Measurements from ENCODE around the gene ESD. TPM values are rescaled to one million over a fixed set of nuclear protein-coding genes. Genes with fewer than 3 reads are reported as not detected.

The ESD gene
- total and polyA plus RNA-seq, 2 of the 13 experiments (the other 11 are each of a cell fraction or from before 2014, with no cell fraction given): 118 to 147 TPM

DNA sequence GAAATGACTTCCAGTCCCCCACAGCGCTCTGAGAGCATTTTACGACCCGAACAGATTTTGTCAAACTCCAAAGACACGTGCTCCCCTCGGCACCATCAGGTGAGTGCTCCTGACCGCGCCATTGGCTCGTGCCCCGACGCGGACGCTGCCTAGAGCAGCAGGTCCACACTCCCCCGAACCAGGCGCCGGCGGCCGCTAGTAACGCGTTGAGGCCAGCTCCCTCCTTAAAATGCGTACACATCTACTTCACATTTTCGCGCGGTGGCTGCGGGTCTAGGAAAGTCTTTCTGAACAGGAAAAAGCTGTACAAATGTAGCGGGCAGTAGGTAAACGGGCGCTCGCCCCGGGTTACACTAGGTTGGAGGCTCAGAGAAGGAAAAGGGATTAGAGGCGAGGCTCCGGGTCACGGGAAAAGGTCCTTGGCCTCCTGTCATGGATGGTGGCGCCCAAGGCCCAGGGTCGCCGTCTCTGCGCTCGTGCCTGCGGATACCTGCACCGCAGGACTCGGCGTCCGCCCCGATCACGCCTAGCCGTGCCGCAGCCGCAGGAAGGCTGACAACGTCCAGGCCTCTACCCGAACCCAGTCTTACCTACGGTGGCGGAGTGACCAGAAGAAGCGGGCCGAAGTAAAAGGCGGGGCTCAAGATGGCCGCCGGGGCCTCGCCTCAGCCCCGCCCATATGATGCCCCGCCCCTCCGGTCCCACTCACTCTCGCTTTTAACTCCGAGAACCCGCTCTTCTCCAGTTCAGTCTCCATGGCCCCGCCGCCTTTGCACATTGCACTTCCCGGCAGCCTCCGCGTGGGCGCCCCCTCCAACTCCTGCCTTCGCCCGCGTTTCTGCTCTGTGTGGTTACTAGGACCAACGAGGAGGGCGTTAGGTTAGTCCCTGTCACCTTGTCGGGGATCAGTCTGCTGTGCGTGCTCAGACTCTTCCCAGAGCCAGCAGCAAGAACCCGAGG, at the start of gene ESD (continued):
- TF ChIP-seq ARID3A (IDR thresholded peaks at IDR 0.05; ENCODE audit: low read depth, low read length): no peak
- no peak for TF ChIP-seq MAFF (IDR thresholded peaks at IDR 0.05; ENCODE audit: low read depth, low read length)
- no peak for TF ChIP-seq GMEB2 (CRISPR knock-in tag; IDR thresholded peaks at IDR 0.05; ENCODE audit: low read depth)
- no peak for TF ChIP-seq RELA (CRISPR knock-in tag; IDR thresholded peaks at IDR 0.05)
- TF ChIP-seq, protein P1, sequence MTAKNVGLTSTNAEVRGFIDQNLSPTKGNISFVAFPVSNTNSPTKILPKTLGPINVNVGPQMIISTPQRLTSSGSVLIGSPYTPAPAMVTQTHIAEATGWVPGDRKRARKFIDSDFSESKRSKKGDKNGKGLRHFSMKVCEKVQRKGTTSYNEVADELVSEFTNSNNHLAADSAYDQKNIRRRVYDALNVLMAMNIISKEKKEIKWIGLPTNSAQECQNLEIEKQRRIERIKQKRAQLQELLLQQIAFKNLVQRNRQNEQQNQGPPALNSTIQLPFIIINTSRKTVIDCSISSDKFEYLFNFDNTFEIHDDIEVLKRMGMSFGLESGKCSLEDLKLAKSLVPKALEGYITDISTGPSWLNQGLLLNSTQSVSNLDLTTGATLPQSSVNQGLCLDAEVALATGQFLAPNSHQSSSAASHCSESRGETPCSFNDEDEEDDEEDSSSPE (CRISPR knock-in tag; IDR thresholded peaks at IDR 0.05): peak; percentile 80
- TF ChIP-seq ZNF407 (CRISPR knock-in tag; IDR thresholded peaks at IDR 0.05; ENCODE audit: not compliant biosample characterization): peak; percentile 74
- TF ChIP-seq ZNF724P (CRISPR knock-in tag; IDR thresholded peaks at IDR 0.05; ENCODE audit: borderline replicate concordance): peak; percentile 65
- no peak for TF ChIP-seq ZBTB1 (CRISPR knock-in tag; IDR thresholded peaks at IDR 0.05; ENCODE audit: borderline replicate concordance)
- TF ChIP-seq TFE3 (CRISPR knock-in tag; IDR thresholded peaks at IDR 0.05): peak; percentile 70; the same call in 1 of the 2 replicates
